NT2/D1 (cell line): Measurements from ENCODE around the gene SYT15.
"Not testable (repeated sequence)": the region's sequence is repeated elsewhere in the genome, so short reads cannot be mapped to it uniquely, and the experiment has no call there.

ENCODE experiments used
- SUZ12 ChIP-seq: IDR thresholded peaks from 2 replicates; pipeline ENCODE4 v1.6.1; 2011; ENCODE audit not compliant: insufficient read length, insufficient read depth; ENCODE audit errors: extremely low read depth
- ZNF274 ChIP-seq: IDR thresholded peaks from 2 replicates; pipeline ENCODE4 v1.6.1; 2011; ENCODE audit warnings: mild to moderate bottlenecking, low read depth, low read length

DNA sequence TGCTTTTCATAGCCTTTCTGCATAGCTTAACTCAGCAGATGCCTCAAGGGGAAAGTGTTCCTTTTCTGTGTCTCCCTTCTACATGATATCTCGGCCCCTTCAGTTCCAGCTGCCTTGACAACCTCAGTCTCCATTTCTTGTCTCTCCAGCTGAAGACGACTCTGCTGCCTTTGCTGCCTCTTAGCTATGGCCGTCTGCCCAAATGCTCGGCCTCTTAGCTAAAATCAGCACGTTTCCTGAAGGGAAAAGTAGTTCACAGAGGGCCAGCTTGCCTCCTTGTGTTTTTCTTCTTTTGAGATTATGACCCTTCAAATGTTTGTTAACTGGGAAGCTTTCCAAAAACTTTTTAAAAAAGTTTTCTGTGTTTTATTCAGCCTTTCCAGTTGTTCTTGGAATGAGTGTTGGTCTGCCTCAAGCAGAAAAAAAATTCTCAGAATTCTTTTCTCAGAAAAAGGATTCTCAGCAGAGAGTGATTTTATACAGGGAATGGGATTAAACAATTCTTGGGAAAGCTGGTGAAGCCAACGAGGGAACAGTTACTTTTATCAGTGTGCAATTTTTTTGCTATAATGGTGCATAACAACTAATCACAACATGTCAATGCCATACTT lies 15.6 kb downstream of the SYT15 start:
- TF ChIP-seq SUZ12, ZNF274: not testable (repeated sequence)
